ENCODE results near the gene MAP3K2.

Gene MAP3K2

DNA sequence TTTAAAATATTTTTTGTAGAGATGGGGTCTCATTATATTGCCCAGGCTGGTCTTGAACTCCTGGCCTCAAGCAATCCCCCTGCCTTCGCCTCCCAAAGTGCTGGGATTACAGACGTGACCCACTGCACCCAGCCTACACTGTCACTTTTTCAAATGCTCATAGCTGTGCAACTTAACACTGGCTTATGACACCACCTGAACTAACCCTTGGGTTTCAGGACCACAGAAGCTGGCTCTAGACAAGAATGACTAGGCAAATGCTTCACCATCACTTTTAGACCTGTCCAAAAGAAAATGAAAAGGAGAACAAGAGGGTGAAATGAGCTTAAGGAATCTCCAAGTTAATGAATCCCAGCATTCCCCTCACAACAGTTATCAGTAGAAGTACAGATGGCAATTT lies 107.1 kb downstream of the MAP3K2 start:
- DNase-seq: no peak

DNA sequence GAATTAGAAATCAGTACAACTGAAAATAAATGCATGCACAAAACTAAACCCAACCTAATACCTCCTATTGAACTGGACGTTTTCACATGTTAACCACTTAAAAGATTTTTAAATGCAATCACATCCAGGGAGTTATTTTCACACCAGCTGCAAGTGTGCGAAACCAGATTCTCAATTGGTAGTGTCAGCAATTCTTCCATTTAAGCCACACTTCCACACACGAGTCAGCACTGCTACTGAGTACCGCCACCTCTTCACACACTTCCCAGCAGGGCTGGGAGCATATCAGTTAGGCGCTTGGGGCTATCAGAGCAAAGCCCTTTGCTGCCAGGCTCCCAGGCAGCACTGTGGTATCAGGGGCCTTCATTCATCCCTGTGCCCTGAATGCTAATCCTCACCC lies 108.0 kb downstream of the MAP3K2 start:
- DNase-seq: no peak

DNA sequence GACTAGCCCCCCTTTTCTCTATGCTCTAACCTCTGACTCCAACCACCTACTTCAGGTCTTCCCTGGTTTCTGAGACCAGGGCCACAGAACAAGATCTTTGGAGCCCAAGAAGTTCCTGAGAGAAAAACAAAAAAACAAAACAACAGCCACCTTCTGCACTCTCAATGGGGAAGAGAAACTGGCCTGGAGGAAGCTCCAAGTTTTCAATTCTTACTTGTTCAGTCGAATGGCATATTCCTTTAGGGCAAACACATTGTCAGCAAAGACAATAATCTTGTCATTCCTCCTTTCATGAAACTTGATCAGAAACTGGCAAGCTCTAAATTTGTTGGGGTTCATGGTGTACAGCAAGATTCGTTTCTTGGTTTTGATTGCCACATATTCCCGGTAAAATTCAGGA lies 108.8 kb downstream of the MAP3K2 start:
- no peak for DNase-seq

GRCh38 chr2:127277028-127277427 lies 110.7 kb downstream of the MAP3K2 start:
- DNase-seq: no peak

- no peak for DNase-seq
Observed at GRCh38 chr2:127275789-127276188, 112.0 kb downstream of the MAP3K2 start.

- no peak for DNase-seq
Observed at GRCh38 chr2:127275356-127275755, 112.4 kb downstream of the MAP3K2 start.

- no peak for DNase-seq
Observed at GRCh38 chr2:127270663-127271062, 117.1 kb downstream of the MAP3K2 start.

- no peak for DNase-seq
Observed at GRCh38 chr2:127261804-127262406, 125.9 kb downstream of the MAP3K2 start.

DNA sequence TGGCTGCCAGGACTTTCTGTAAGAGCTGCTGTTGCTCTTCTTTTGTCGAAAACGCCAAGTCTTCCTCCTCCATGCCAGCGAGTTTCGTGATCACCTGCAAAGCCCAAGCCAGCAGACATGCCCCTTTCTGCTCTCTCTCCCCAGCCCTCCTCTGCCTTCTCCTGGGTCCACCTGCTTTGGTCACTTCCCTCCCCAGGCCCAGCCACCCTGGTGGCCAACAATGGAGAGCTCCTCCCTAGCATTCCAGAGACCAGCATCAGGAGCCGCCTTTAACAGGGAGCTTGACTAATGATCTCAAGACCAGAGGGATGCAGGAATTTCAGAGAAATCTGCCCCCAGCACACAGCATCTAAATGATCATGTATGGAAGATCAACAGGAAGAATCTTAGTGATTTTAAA lies 128.4 kb downstream of the MAP3K2 start:
- DNase-seq: no peak

DNA sequence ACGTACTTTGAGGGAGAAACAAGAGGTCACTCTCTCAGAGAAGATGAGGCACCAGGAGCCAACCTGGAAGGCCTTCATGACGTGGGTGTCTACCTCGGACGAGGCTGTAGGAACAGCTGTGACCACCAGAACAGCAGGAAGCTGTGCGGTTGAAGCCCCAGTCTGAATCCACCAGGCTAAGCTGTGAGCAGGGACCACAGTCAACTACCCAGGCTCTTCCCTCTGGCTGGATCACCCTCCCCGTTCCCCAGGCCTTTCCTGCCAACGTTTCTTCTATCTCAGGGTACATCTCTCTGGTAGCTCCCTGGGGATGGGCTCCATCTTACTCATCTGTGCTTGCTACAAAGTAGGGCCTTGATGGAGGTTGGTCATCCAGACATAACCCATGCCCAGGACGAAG lies 130.9 kb downstream of the MAP3K2 start:
- no peak for DNase-seq

GRCh38 chr2:127256381-127256780 lies 131.4 kb downstream of the MAP3K2 start:
- DNase-seq: no peak

GRCh38 chr2:127255721-127256120 lies 132.1 kb downstream of the MAP3K2 start:
- no peak for DNase-seq

- no peak for DNase-seq
Observed at GRCh38 chr2:127255146-127255545, 132.6 kb downstream of the MAP3K2 start.

- no peak for DNase-seq
Observed at GRCh38 chr2:127254386-127254981, 133.3 kb downstream of the MAP3K2 start.
